Measurements from ENCODE around the gene CRACDL.

Gene CRACDL

DNA sequence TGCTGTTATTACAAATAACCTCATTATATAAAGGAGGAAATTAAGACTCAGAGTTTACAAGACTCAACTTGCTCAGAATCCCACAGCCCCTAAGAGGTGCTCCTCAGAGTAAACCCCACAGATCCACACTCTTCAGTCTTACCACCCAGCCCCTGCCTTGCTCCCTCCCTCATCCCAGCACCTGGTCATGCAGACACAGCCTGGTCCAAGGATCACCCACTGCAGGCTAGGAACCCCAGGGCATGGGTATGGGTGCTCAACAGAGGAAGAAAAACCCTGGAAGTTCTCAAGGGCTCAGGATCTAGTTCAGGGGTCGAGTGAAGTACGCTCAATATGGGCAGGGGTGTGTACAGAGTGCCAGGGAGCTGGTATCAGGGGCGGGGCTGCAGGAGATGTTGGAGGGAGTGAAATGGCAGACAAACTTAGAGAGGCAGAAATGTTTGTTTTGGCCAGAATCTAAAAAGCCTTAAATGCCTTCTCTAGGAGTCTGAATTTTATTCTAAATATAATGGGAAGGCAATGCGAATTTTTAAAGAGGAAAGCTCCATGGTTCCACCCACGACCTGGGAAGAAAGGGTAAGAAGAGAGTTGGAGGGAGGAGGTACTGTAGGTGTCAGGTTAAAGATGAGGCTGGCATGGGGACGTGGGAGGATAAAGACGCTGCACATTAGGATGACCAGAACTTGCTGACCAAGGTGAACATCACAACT is 126.0 kb downstream of the CRACDL start:
- no peaks in the 10 kb centered on the region for H3K79me2 ChIP-seq (ENCODE audit: control insufficient read depth, low read length)
- no peaks in the 10 kb centered on the region for H3K36me3 ChIP-seq (ENCODE audit: control insufficient read depth, low read length)
- no peak overlapping the region for H3K4me3 ChIP-seq (ENCODE audit: low read length)
- no peak overlapping the region for H3K27ac ChIP-seq (ENCODE audit: low read depth, low read length)
- no peaks in the 10 kb centered on the region for H3F3A ChIP-seq (ENCODE audit: control insufficient read depth, insufficient read depth)
- H4K20me1 ChIP-seq (ENCODE audit: control insufficient read depth, insufficient read depth, low read depth, low read length): no peaks in the 10 kb centered on the region; the same call in 1 of the 2 replicates
- no peaks in the 10 kb centered on the region for H3K9me3 ChIP-seq (ENCODE audit: control insufficient read depth, insufficient read depth, low read length)
- no peak overlapping the region for H3K4me2 ChIP-seq (ENCODE audit: low read length)
- H3K4me1 ChIP-seq (ENCODE audit: control insufficient read depth, low read length): no peaks in the 10 kb centered on the region
- no peaks in the 10 kb centered on the region for H3K9me2 ChIP-seq (replicated peaks; ENCODE audit: control insufficient read depth, low read length)
- no peak for TF ChIP-seq EZH2phosphoT487 (IDR thresholded peaks at IDR 0.05; ENCODE audit: borderline replicate concordance, low read length)
- TF ChIP-seq, protein P1, sequence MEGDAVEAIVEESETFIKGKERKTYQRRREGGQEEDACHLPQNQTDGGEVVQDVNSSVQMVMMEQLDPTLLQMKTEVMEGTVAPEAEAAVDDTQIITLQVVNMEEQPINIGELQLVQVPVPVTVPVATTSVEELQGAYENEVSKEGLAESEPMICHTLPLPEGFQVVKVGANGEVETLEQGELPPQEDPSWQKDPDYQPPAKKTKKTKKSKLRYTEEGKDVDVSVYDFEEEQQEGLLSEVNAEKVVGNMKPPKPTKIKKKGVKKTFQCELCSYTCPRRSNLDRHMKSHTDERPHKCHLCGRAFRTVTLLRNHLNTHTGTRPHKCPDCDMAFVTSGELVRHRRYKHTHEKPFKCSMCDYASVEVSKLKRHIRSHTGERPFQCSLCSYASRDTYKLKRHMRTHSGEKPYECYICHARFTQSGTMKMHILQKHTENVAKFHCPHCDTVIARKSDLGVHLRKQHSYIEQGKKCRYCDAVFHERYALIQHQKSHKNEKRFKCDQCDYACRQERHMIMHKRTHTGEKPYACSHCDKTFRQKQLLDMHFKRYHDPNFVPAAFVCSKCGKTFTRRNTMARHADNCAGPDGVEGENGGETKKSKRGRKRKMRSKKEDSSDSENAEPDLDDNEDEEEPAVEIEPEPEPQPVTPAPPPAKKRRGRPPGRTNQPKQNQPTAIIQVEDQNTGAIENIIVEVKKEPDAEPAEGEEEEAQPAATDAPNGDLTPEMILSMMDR (IDR thresholded peaks at IDR 0.05; ENCODE audit: low read depth, low read length, poor library complexity, severe bottlenecking): no peak
- peaks cover 14% of the 10 kb centered on the region; the same call in 1 of the 2 replicates for H3K27me3 ChIP-seq (ENCODE audit: control insufficient read depth, low read length)

DNA sequence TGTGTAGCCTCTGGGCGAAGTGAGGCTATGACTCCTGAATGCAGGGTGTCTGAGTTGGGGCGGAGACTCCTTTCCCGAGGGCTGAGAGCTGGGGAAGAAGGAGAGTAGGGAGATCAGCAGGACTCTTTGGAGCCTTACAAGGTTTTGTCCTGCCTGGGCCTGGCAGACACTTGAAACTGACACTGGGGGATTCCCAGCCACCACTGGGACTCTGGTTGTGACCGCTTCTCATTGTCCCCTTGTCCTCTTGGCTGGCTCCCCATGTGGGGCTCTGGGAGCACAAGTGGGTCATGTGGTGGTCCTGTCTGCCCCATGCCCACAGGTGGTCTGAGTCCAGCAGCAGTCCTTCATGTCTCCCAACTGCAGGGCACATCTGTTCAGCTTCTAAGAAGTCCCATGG is 126.9 kb downstream of the CRACDL start:
- Histone ChIP-seq H3K36me3 (ENCODE audit: control insufficient read depth, low read length) (no peaks in the 10 kb centered on the region), H4K20me1 (ENCODE audit: control insufficient read depth, insufficient read depth, low read depth, low read length) (no peaks in the 10 kb centered on the region; the same call in 1 of the 2 replicates), H3F3A (ENCODE audit: control insufficient read depth, insufficient read depth) (no peaks in the 10 kb centered on the region), H3K4me3 (ENCODE audit: low read length) (no peak overlapping the region), H3K9me2 (replicated peaks; ENCODE audit: control insufficient read depth, low read length) (no peaks in the 10 kb centered on the region), H3K4me1 (ENCODE audit: control insufficient read depth, low read length) (no peaks in the 10 kb centered on the region), H3K4me2 (ENCODE audit: low read length) (no peak overlapping the region), H3K27me3 (ENCODE audit: control insufficient read depth, low read length) (peaks cover 10% of the 10 kb centered on the region; the same call in 1 of the 2 replicates), H3K9me3 (ENCODE audit: control insufficient read depth, insufficient read depth, low read length) (no peaks in the 10 kb centered on the region), H3K79me2 (ENCODE audit: control insufficient read depth, low read length) (no peaks in the 10 kb centered on the region), H3K27ac (ENCODE audit: low read depth, low read length) (no peak overlapping the region)
- TF ChIP-seq, protein P1 (IDR thresholded peaks at IDR 0.05; ENCODE audit: low read depth, low read length, poor library complexity, severe bottlenecking): no peak
- no peak for TF ChIP-seq EZH2phosphoT487 (IDR thresholded peaks at IDR 0.05; ENCODE audit: borderline replicate concordance, low read length)

DNA sequence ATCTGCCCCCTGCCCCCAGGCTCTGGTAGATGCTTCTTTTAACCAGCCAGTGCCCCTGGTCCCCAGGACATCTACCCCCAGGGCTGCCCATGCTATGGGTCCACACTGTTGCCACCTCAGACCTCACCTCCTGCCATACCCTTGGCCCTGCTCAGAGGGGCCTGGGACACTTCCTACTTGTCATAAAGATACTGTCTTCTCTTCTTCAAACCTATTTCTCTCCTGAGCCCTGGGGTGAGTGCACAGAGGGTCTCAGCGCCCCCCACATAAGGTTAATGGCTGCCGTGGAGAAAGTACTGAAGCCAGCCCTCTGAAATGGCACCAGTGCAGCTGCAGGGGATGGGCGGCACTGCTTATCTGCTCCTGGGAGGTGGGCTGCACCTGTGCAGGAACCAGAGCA is 127.5 kb downstream of the CRACDL start:
- no peaks in the 10 kb centered on the region; the same call in 1 of the 2 replicates for H4K20me1 ChIP-seq (ENCODE audit: control insufficient read depth, insufficient read depth, low read depth, low read length)
- H3K4me1 ChIP-seq (ENCODE audit: control insufficient read depth, low read length): no peaks in the 10 kb centered on the region
- H3K27me3 ChIP-seq (ENCODE audit: control insufficient read depth, low read length): peaks cover 8% of the 10 kb centered on the region; the same call in 1 of the 2 replicates
- no peaks in the 10 kb centered on the region for H3F3A ChIP-seq (ENCODE audit: control insufficient read depth, insufficient read depth)
- no peak overlapping the region for H3K4me2 ChIP-seq (ENCODE audit: low read length)
- H3K36me3 ChIP-seq (ENCODE audit: control insufficient read depth, low read length): no peaks in the 10 kb centered on the region
- no peaks in the 10 kb centered on the region for H3K9me3 ChIP-seq (ENCODE audit: control insufficient read depth, insufficient read depth, low read length)
- H3K27ac ChIP-seq (ENCODE audit: low read depth, low read length): no peak overlapping the region
- no peak overlapping the region for H3K4me3 ChIP-seq (ENCODE audit: low read length)
- TF ChIP-seq, protein P1 (IDR thresholded peaks at IDR 0.05; ENCODE audit: low read depth, low read length, poor library complexity, severe bottlenecking): no peak
- TF ChIP-seq EZH2phosphoT487 (IDR thresholded peaks at IDR 0.05; ENCODE audit: borderline replicate concordance, low read length): no peak
- H3K9me2 ChIP-seq (replicated peaks; ENCODE audit: control insufficient read depth, low read length): no peaks in the 10 kb centered on the region
- no peaks in the 10 kb centered on the region for H3K79me2 ChIP-seq (ENCODE audit: control insufficient read depth, low read length)

All from DOHH2 (cell line).